ENCODE results near the gene TMPRSS9.
"Not testable (repeated sequence)": the region's sequence is repeated elsewhere in the genome, so short reads cannot be mapped to it uniquely, and the experiment has no call there.

TMPRSS9 gene

DNA sequence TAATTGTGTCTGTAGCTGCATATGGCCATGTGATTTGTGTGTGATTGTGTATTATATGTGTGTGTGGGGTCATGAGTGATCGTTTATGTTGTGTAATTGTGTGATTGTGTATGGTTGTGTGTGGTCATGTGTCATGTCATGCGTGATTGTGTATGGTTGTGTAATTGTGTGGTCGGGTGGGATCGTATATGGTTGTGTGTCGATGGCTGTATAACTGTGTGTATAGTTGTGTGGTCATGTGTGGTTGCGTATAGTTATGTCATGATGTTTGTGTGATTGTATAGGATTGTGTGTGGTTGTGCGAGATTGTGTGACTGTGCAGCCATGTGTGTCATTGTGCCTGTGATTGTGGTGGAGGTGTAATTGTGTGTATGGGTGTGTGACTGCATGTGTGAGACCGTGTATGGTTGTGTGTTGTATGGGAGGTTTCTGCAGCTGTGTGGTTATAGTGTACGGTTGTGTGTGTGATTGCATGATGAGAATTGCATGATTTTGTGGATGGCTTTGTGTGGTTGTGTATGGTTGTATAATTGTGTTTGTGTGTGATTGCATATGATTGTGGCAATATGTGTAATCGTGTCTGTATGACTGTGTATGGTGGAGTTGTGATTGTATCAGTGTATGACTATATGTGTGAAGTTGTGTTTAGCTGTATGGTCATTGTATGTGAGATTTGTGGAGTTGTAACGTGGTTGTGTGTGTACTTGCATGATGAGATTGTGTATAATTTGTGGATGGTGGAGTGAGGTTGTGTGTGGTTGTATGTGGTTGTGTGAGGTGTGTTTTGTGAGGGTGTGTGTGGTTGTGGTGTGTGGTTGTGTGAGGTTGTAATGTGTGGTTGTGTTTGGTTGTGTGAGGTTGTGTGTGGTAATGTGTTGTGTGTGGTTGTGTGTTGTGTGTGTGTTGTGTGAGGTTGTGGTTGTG lies 2.2 kb downstream of the TMPRSS9 start:
- DNase-seq: no peak

- no peak for DNase-seq
These were observed 2.9 kb downstream of the TMPRSS9 start for GRCh38 chr19:2362970-2363300.

GRCh38 chr19:2363419-2363818 lies 3.4 kb downstream of the TMPRSS9 start:
- DNase-seq: no peak

- no peak for DNase-seq
These were observed 5.3 kb downstream of the TMPRSS9 start for GRCh38 chr19:2365201-2365970.

DNA sequence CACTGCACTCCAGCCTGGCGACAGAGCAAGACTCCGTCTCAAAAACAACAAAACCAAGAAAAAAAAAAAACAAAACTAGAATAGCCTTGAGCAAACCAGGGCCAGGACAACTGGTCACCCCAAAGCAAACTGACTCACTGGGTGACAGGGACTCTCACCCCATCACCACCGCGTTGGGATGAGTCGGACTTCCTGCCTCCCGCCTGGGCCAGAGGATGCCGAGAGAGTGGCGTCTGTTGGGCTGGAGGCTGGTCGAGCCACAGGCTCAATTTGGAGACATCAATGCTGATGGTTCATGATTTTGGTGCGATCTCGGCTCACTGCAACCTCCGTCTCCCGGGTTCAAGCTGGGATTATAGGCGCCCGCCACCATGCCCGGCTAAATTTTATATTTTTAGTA lies 11.6 kb downstream of the TMPRSS9 start:
- DNase-seq: no peak

- no peak for DNase-seq
These were observed 12.1 kb downstream of the TMPRSS9 start for GRCh38 chr19:2372076-2372612.

GRCh38 chr19:2374808-2375207 lies 14.7 kb downstream of the TMPRSS9 start:
- DNase-seq: no peak

DNA sequence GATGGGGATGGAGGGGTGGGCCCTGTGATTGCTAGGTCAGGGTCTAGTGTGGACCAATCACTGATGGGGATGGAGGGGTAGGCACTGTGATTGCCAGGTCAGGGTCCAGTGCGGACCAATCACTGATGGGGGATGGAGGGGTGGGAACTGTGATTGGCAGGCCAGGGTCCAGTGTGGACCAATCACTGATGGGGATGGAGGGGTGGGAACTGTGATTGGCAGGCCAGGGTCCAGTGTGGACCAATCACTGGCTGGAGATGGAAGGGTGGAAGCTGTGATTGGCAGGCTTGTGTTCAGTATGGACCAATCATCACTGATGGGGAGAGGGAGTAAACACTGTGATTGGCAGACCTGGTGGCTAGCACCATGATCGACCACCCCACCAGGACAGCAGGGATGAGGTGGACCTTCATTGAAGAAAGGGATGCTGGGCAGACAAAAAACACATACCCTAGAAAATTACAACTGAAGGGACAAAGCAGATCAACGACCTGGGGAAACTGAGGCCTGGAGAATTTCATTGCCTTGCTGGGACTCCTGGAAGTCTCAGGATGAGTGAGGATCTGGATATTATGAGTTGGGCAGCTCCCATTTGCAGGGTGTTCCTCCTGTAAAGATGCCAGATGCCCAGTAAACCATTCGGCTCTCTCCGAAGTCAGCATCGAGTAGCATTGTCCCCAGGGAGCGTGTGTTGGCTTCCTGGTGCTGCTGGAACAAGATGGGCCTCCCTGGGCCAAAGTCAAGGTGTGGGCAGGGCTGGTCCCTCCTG lies 15.5 kb downstream of the TMPRSS9 start:
- no peak for DNase-seq

GRCh38 chr19:2376784-2377519 lies 16.9 kb downstream of the TMPRSS9 start:
- DNase-seq: no peak

DNA sequence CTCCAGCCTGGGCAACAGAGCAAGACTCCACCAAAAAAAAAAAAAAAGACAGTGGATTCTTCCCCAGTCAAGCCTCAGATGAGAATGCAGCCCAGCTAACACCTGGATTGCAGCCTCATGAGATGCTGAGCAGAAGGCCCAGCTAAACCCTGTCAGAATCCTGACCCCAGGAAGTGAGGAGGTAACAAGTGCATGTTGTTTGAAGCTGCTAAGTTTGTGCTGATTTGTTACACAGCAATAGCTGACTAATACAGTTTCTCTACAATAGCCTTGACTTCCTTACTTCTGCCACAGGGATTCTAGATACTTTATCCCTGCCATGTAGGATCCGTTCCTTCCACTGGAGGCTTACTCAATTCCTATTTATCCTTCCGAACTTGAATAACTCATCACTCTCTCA lies 20.5 kb downstream of the TMPRSS9 start:
- DNase-seq: no peak

- no peak for DNase-seq
These were observed 21.2 kb downstream of the TMPRSS9 start for GRCh38 chr19:2381148-2381820.

GRCh38 chr19:2382530-2383222 lies 22.6 kb downstream of the TMPRSS9 start:
- no peak for DNase-seq

GRCh38 chr19:2385053-2385721 lies 25.1 kb downstream of the TMPRSS9 start:
- DNase-seq: no peak

DNA sequence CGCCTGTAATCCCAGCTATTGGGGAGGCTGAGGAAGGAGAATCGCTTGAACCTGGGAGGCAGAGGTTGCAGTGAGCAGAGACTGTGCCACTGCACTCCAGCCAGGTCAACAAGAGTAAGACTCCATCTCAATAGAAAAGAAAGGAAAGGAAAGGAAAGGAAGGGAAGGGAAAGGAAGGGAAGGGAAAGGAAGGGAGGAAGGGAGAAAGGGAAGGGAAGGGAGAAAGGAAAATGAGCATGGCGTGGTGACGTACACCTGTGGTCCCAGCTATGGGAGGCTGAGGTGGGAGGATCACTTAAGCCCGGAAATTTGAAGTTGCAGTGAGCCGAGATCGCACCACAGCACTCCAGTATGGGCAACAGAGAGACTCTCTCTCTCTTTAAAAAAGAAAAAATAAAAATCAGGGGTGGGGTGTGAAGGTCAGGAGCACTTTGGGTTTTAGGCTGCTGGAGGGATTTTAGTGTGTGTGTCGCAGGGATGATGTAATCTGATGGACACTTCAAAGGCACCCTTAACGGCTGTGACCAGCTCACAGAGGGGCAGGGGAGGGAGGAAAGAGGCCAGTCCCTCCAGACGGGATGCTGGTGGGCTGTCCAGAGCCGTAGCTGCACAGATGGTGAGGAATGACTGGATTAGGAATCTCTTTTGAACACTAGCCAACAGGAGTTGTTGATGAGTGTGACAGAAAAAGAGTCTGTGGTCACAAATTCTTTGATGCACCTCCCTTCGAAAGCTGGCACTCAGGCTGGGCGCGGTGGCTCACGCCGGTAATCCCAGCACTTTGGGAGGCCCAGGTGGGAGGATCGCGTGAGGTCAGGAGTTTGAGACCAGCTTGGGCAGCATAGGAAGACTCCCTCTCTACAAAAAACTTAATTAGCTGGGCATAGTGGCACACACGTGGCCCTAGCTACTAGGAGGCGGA lies 27.6 kb downstream of the TMPRSS9 start:
- no peak for DNase-seq

DNA sequence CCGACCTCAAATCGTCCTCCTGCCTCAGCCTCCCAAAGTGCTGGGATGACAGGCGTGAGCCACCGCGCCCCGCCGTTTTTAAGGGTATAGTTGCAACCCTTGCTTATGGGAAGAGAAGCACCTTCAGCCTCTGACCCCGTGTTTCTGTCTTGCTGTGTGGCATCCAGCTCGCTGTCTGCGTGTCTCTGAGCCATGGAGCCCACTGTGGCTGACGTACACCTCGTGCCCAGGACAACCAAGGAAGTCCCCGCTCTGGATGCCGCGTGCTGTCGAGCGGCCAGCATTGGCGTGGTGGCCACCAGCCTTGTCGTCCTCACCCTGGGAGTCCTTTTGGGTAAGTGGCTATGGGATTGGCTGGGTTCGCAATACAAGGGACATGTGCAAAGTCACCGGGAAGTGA lies 29.5 kb downstream of the TMPRSS9 start:
- DNase-seq: no peak

DNA sequence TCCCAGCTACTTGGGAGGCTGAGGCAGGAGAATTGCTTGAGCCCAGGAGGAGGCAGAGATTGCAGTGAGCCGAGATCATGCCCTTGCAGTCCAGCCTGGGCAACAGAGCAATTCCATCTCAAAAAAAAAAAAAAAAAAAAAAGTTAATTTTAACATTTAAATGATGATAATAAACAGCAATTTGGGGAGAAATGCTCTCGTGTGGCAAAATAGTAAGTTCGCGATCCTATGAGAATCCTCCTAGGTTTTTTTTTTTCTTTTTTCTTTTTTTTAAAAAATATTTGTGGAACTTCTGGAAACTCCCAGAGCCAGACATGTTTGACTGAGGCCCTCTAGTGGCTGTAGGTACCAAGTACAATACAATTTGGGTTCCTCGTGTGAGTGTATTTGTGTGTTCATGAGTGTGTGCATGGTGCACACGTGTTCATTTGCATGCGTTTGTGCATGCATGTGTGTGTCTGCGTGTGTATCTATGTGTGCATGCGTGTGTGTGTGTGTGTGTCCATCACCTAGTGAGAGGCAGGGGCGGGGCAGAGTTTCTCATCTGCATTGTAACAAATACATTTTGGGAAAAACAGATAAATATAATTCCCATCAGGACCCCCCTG lies 31.2 kb downstream of the TMPRSS9 start:
- DNase-seq: peak; percentile 14

DNA sequence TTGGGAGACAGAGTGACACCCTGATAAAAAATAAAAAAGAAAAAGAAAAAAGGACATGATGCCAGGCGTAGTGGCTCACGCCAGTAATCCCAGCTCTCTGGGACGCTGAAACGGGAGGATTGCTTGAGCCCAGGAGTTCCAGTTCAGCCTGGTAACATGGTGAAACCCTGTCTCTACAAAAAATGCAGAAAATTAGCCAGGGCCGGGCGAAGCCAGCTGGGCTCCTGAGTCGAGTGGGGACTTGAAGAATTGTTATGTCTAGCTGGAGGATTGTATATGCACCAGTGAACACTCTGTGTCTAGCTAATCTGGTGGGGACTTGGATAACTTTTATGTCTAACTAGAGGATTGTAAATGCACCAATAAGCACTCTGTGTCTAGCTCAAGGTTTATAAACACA lies 32.3 kb downstream of the TMPRSS9 start:
- no peak for DNase-seq

DNA sequence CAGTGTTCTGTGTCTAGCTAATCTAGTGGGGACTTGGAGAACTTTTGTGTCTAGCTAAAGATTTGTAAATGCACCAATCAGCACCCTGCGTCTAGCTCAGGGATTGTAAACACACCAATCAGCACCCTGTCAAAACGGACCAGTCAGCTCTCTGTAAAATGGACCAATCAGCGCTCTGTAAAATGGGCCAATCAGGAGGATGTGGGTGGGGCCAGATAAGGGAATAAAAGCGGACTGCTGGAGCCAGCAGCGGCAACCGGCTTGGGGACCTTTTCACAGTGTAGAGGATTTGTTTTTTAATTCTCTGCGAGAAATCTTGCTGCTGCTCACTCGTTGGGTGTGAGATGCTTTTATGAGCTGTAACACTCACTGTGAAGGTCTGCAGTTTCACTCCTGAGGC lies 32.8 kb downstream of the TMPRSS9 start:
- not testable (repeated sequence) for DNase-seq

- DNase-seq: no peak
These were observed 34.0 kb downstream of the TMPRSS9 start for GRCh38 chr19:2394054-2394441.
